ENCODE results near the gene BICD2. TPM values are rescaled to one million over a fixed set of nuclear protein-coding genes. Genes with fewer than 3 reads are reported as not detected.

Gene BICD2
- total and polyA plus RNA-seq, 12 donors: 9.3 to 33.8 (median 23.3) TPM

DNA sequence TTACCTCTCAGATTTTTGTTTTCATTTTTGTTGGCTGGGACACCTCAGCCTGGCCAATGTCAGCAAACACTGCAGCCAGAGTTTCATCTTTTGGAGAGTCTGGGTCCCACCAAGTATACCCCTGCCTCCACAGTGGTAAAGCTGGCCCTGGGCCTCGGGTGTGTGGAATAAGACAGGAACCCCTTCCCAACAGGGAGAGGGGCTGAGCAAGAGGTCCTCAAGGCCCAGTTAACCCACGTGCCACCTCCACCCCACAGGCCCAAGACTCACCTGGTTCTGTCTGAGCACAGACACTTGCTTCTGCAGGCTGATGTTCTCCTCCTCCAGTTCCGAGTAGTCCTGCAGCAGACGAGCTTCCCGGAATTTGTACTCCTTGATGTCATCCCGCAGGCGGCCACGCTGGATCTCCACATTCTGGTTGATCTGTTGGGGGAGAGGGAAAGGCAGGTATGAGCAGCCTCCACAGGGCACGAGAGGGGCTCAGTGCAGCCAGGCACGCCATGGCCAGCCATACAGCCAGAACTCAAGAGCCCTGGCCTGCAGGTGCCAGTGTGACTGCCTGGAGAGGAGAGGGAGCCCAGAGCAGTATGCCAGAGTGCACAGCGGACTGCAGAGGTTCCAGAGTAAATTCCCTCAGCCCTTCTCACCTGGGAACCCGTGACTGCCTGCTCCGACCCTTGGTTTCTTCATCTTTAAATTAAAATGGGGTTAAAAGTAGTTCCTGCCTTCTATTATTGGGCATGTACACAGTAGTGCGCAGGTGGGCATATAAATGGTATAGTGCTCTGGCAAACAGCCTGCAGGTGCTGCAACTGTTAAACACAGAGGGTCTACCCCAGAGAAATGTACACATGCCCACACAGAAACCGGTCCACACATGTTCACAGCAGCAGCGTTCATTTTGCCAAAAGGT lies 42.0 kb downstream of the BICD2 start:
- H3K27me3 ChIP-seq: no peaks in the 10 kb centered on the region
- peak in 2 of 7 donors; percentile 16 to 35 for DNase-seq
- no peak for TF ChIP-seq POLR2A (IDR thresholded peaks at IDR 0.05)
- no peak for TF ChIP-seq CTCF (IDR thresholded peaks at IDR 0.05)
- H3K4me3 ChIP-seq: no peak overlapping the region
- 93 to 96% (median 94%) methylated on average over 14 to 16 of the region's 16 CpGs for WGBS, 4 donors
- H3K36me3 ChIP-seq (replicated peaks in 1 of 2): peaks cover 0 to 53% of the 10 kb centered on the region in 2 donors
- H3K4me1 ChIP-seq (replicated peaks in 1 of 2): no peaks in the 10 kb centered on the region
- intact Hi-C loops (cut with DNase I): no loop called here
- H3K27ac ChIP-seq: no peak overlapping the region
- H3K9me3 ChIP-seq (replicated peaks in 1 of 3): no peaks in the 10 kb centered on the region

- Histone ChIP-seq H3K27ac (no peak overlapping the region), H3K4me3 (no peak overlapping the region), H3K9me3 (replicated peaks in 1 of 3) (no peaks in the 10 kb centered on the region), H3K4me1 (replicated peaks in 1 of 2) (no peaks in the 10 kb centered on the region), H3K27me3 (no peaks in the 10 kb centered on the region), H3K36me3 (replicated peaks in 1 of 2) (peaks cover 0 to 62% of the 10 kb centered on the region in 2 donors)
- no peak for TF ChIP-seq CTCF (IDR thresholded peaks at IDR 0.05)
- intact Hi-C loops (cut with DNase I): no loop called here
- WGBS, 4 donors: 66 to 88% (median 86%) methylated on average over 4 to 7 of the region's 7 CpGs
- peak in 2 of 7 donors; percentile 15 to 23 for DNase-seq
Measured at GRCh38 chr9:92721548-92721947, 43.1 kb downstream of the BICD2 start.

GRCh38 chr9:92720807-92721535 lies 43.7 kb downstream of the BICD2 start:
- intact Hi-C loops (cut with DNase I): no loop called here
- no peaks in the 10 kb centered on the region for H3K9me3 ChIP-seq (replicated peaks in 1 of 3)
- peaks cover 0 to 64% of the 10 kb centered on the region in 2 donors for H3K36me3 ChIP-seq (replicated peaks in 1 of 2)
- no peaks in the 10 kb centered on the region for H3K4me1 ChIP-seq (replicated peaks in 1 of 2)
- peak in 2 of 7 donors; percentile 16 to 34 for DNase-seq
- no peak overlapping the region for H3K27ac ChIP-seq
- TF ChIP-seq CTCF (IDR thresholded peaks at IDR 0.05): no peak
- no peak for TF ChIP-seq POLR2A (IDR thresholded peaks at IDR 0.05)
- H3K4me3 ChIP-seq: no peak overlapping the region
- no peaks in the 10 kb centered on the region for H3K27me3 ChIP-seq
- 83 to 92% (median 84%) methylated on average over 7 to 8 of the region's 8 CpGs for WGBS, 4 donors

DNA sequence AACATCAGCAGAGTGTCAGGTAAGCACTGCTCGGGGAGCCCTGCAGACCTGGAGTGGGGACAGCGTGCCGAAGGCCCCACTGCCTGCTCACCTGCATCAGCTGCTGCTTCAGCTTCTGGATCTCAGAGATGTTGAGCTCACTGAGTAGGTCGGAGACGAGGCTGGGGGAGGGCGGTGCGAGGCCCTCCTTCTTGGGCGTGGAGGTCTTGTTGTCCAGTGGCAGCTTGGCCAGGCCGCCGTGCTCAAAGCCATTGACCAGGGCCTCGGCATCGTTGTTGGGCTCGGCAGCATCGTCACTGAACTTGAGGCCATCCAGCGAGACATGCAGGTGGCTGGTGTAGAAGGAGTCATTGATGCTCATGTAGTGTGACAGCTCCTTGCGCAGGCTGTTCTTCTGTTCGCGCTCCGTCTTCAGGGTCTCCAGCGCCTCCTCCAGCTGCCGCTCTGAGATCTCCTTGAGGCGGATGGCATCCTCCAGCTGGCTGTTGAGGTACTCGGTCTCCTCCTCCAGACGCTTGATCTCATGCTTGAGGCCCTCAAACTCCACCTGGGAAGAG lies 44.3 kb downstream of the BICD2 start:
- no peaks in the 10 kb centered on the region for H3K4me1 ChIP-seq (replicated peaks in 1 of 2)
- intact Hi-C loops (cut with DNase I): no loop called here
- no peak for TF ChIP-seq CTCF (IDR thresholded peaks at IDR 0.05)
- TF ChIP-seq POLR2A (IDR thresholded peaks at IDR 0.05): no peak
- H3K27ac ChIP-seq: no peak overlapping the region
- DNase-seq: peak in 1 of 7 donors; percentile 17
- H3K4me3 ChIP-seq: no peak overlapping the region
- H3K9me3 ChIP-seq (replicated peaks in 1 of 3): no peaks in the 10 kb centered on the region
- 90 to 95% (median 93%) methylated on average over 13 to 24 of the region's 24 CpGs for WGBS, 4 donors
- H3K36me3 ChIP-seq (replicated peaks in 1 of 2): peaks cover 0 to 71% of the 10 kb centered on the region in 2 donors
- no peaks in the 10 kb centered on the region for H3K27me3 ChIP-seq

Data from adrenal gland (tissue), 12 donors.